Midbrain (tissue), 1 donor: Measurements from ENCODE around the gene WNT8B.
A peak's percentile ranks its signal among the peaks of the same experiment; 100 is the strongest.

Source experiments
- DNase-seq: peaks from one replicate; lab custom pipeline; 2025; lab: John Stamatoyannopoulos, UW

Gene WNT8B

DNA sequence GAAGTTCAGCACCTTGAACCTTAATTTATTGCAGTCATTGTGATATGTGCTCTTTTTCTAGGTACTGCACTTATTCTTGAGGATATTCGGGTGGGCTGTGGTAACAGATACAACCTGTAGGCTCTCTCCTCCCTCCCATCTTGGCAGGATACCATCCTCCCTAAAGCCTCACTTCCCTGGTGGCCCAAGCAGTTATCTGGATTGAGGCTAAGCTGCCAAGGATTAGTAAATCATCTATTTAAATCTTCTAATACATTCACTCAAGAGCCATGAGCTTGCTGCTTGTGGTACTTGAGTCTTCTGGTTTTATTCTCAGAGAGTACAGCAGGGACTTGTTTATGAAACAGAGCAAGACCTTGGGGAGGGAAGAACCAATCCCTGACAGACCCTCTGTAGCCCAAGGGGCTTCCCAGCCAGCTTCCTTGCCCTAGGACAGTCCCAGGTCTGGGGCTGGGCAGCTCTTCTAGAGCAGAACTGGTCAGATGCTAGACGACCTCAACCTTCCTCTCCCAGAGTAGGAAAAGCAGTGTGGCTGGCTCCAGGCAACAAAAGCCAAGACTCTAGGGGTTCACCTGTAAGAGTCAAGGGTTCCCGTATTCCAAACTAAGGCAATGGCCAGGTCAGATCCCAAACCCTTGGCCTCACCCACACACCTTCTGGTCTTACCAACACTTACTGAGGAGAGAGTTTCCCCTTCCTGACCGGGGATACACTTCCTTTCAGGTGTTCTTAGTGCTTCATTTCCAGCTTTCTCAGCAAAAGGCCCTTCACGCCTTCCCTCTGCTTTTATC, 21.3 kb downstream of the WNT8B start:
- DNase-seq: no peak

DNA sequence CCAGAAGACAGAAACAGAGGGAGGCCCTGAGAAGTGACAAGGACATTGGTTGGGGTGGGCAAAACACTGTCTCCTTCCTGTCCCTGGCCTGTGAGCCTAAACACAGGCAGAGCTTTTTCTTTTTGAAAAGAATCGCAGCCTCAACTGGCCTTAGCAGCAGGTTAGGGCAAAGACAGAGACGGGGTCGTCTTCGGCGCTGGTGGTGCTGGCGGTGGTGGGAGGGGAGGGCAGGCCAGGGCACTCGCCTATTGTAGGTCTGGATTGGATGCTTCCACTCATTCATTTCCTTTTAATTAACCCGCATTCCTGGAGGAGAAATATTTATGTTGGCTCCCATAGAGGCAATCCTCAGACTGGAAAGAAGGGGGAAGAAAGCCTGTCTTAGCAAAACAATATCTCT, 22.6 kb downstream of the WNT8B start:
- no peak for DNase-seq

- DNase-seq: no peak
Measured at GRCh38 chr10:100485801-100486495, 23.1 kb downstream of the WNT8B start.

DNA sequence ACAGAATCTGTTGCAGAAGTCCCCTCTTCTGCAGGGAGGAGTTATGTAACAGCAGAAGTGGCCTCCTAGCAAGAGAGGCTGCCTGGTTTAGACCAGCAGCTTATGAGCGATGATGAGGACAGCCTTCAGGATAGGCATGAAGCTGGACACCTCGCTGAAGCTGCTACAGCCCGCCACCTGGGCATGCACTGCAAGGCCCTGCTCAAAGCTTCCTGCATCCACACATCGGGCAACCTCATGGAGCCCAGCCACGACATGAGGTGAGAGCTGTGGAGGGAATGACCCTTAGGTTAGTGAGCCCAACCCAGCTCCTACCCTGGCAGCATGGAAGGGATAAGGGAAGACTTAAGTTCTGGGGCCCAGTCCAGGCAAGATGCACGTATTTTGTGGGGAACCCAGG, 24.7 kb downstream of the WNT8B start:
- DNase-seq: no peak

- DNase-seq: no peak
Measured at GRCh38 chr10:100489396-100489795, 26.6 kb downstream of the WNT8B start.

- no peak for DNase-seq
Measured at GRCh38 chr10:100490531-100490930, 27.7 kb downstream of the WNT8B start.

DNA sequence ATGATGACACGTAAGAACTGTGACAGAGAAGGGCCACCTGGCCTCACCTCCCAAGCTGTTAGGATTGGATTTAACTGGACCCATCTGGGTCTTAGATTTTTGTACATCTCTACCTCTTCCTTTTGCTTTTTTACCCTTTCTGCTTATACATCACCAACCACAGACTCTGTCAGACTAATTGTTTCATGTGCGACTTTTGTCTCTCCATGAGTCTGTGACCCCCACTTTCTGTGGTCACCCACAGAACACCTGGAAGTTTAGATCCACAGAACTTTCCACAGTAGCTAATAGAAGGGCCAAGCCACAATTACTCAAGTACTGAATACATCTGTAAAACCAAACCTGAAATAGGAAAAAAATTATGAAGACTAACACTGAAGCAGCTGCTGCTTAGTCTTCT, 33.8 kb downstream of the WNT8B start:
- DNase-seq: no peak

- no peak for DNase-seq
Measured at GRCh38 chr10:100498059-100498458, 35.2 kb downstream of the WNT8B start.

DNA sequence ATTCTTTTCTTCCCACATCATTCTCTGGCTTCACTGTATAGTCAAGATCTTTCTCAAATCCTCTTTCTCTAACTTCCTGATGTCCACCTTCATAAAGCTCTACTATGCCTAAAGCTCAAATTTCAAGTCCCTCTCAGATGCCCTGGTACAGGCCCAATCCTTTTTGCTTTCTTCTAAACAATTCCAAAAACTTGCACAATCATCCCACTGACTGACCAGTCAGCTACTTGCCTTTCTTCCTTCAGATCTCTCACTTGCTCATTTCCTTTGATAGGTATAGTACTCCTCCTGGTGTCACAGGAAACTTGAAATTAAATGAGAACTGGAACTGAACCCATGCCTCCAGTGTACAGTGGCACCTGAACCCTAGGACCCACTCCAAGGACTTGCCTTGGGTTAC, 38.6 kb downstream of the WNT8B start:
- no peak for DNase-seq

DNA sequence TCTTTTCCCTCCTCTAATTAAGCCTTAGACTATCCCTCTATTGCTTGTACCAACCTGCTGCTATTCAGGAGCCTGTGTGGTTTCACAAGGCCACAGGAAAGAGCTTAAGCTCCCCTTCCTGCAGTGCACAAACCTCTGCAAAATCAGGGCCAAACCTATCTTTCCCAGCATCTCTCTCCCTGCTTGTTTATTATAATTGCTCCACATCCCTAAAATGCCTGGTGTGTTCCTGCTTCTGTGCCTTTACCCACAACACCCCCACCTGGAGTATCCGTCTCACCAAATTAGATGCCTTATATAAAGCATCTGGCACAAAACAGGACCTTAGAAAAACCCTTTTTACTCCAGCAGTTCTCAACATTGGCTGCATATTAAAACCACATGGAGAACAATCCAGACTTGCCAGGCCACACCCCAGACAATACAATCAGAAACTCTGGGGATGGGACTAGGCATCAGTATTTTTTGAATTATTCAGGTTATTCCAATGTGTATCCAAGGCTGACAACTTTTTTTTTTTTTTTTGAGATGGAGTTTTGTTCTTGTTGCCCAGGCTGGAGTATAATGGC, 40.2 kb downstream of the WNT8B start:
- DNase-seq: no peak

DNA sequence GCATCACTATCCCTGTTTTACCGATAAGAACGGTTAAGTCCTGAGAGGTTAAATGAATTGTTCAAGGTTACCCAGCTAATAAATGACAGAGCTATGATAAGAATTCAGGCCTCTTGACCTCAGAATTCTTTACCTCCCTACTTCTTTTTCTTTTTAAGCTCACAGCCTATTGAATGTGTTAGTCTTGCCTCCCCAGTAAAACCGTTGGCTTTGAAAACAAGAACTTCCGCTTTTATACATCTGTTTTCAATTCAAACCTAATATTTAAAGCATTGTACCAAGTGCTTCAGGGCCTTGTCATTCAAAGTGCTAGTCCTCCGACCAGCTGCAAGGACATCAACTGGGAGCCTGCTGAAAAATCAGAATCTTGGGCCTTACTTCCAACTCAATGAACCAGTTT, 41.3 kb downstream of the WNT8B start:
- no peak for DNase-seq

DNA sequence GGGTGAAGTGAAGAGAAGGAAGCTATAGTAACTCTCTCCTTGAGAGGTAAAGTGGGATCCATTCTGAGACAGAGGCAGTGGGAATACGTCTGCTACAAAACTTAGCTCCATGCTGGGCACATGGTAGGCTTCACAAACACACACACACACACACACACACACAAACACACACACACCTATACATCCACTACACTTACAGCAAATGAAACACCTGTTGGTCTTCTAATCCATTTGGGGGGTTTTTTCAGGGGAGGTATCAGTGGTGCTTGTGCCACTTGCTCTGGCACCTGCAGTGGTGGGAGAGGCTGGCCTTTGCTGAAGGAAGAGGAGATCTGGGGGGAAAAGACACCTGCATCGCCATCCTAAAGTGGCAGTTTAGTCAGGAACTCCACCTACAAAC, 42.4 kb downstream of the WNT8B start:
- DNase-seq: no peak

GRCh38 chr10:100506596-100507356, 44.0 kb downstream of the WNT8B start:
- no peak for DNase-seq

DNA sequence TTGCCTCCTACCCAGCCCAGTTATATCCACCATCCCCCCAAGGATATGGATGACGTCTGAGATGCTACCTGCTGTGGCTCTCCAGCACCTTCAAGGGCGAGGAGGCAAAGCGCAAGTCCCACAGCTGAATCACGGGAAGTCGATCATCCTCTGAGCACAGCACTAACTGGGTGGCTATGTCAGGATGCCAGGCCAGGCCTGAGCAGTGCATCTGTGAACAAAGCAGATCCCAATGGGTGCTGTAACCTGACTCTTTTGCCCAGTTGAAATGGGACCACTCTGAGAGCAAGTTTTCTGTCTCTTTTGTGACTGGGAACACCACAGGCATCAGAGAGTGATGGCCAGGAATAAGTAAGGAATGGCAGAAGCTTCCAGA, 44.5 kb downstream of the WNT8B start:
- DNase-seq: no peak

DNA sequence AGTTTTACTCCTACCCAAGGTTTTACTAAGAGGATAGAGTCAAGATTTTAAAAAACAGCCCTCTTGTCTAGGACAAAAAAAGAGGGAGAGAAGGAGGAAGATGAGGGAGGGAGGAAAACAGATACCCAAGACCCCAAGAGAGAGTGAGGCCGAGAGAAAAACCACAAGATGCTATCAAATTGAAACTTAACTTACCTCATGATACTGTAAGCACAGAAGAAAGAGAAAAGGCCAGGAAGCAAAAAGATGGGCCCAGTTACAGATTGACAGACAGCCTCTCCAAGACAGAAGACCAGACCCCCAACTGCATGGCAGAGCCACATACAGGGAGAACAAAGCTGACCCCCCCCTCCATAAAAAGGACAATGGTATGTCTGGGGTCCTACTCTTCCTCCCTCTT, 45.5 kb downstream of the WNT8B start:
- DNase-seq: no peak

GRCh38 chr10:100508691-100509150, 45.9 kb downstream of the WNT8B start:
- no peak for DNase-seq

- DNase-seq: no peak
Measured at GRCh38 chr10:100509241-100509840, 46.5 kb downstream of the WNT8B start.

DNA sequence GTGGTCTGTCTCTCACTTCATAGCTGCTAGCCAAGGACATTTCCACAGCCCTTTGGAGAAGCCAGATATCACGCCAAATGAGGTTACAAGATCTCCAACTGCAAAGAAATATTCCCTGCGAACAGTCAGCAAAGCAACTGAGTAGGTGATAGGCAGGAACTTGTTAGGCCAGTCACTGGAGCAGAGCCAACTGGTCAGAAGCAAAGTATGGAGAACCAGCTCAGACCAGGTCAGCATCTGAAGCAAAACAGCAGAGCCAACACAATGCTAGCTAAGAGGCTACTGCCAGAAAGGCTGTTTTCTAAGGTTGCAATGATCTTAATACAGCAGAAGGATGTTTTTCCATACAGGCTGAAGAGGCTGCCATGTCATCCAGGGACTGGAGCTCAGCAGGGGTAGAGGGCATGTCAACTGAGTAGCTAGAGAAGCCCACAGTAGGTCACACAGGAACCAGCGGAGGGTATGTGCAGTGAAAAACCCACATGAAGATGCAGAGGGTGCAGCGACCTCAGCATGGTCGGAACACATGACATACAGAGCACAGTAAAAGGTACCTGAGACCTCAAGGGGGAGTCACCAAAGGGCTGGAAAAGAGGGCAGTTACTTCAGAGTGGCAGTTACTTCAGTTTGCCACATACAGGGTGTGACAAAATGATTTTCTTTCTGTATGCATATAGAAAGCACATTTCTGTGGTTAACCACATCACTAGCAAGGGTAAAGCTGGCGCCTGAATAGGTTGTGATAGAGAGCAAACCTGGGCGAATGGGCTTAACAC, 47.9 kb downstream of the WNT8B start:
- no peak for DNase-seq

DNA sequence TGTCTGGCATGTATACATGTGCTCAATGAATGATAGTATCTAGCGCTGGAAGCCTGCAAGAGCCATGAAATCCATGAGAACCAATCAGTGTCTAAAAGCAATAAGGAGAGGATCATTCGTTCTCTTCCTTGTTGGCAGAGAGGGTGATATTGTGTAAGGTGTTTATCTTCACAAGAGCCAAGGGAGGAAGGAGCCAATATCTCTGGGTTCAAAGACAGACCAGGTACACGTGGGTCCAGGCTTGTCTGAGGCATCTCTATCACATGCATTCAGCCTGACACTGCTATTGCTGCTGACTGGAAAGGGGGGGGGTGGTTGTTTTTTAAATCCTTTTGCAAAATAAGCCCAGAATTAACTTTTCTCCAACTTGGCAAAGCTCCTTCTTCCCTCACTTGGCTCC, 52.8 kb downstream of the WNT8B start:
- no peak for DNase-seq

DNA sequence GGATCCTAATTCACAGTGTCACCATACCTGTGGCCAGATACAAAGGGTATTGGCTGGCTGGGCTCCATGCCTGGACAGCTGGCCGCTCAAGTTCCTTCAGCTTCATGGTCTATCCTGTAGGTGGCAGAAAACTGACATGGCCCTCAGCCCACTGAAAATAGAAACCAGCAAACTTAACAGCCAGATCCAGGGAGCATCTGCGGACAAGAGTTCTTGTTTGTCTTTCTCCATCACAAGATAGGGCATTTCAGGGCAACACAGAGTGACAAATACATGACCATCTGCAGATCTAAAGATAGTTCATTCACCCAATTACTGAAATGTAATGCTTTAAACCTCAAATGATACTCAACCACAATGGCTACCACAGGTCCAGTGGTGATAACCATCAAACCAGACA, 54.0 kb downstream of the WNT8B start:
- no peak for DNase-seq

DNA sequence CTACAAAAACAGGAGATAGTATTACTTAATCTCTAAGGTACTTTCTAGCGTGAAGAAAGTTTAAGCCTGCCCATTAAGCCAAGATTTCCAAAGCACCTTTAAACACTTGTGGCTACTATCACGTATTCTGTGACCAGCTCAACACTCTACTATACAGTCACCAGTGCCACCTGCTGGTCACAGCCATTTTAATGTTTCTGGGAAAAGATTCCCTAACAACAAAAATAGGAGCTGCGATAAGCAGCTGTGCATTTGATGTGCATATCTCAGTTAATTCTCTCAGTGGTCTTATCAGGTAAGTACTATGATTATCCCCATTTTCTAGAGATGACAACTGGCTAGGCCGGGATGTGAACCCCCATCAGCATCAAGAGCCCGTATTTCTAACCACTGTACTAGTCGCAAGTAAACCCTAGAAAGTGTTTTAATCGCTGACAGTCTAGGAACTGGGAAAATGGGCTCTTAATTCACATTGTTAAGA, 56.0 kb downstream of the WNT8B start:
- DNase-seq: peak; percentile 60
